Endothelial cell of coronary artery (primary cell): Measurements from ENCODE around the gene FAM114A2. TPM values are rescaled to one million over a fixed set of nuclear protein-coding genes. Genes with fewer than 3 reads are reported as not detected.

Source experiments
- total RNA-seq: library from RNA; depleted of rRNA; stranded (reverse); fragments of >200 nt; gene quantifications from 2 replicates; pipeline ENCODE4 v1.2.3, GENCODE V29; 2014

FAM114A2 gene
- 21.5 and 34.5 TPM in 2 replicates for total RNA-seq

GRCh38 chr5:154038707-154039457 is at the start of gene FAM114A2, which contains the start of gene MFAP3:
Gene FAM114A2 (minus strand): TSS chr5:154038910. CDS start chr5:154034953, 3,957 bp downstream.
Gene MFAP3 (plus strand): TSS chr5:154038967. CDS start chr5:154049723, 10,756 bp downstream.

Other genes starting within 250 kb of the FAM114A2 start
- 76.8 and 105 TPM in 2 replicates for gene MFAP3, start 57 bp upstream of the FAM114A2 start, total RNA-seq
- gene GALNT10, start 151.8 kb upstream of the FAM114A2 start, total RNA-seq = 45.8 and 57.8 TPM in 2 replicates